ENCODE results near the gene C20orf141.

- no peak for TF ChIP-seq CTCF (IDR thresholded peaks at IDR 0.05; ENCODE audit: low read depth, low read length, poor library complexity, severe bottlenecking)
- TF ChIP-seq EZH2phosphoT487 (IDR thresholded peaks at IDR 0.05; ENCODE audit: borderline replicate concordance, low read length): no peak
These were observed 8.5 kb upstream of the C20orf141 start for GRCh38 chr20:2806351-2806701.
